ENCODE measurements around the gene INSYN2A.

INSYN2A gene

DNA sequence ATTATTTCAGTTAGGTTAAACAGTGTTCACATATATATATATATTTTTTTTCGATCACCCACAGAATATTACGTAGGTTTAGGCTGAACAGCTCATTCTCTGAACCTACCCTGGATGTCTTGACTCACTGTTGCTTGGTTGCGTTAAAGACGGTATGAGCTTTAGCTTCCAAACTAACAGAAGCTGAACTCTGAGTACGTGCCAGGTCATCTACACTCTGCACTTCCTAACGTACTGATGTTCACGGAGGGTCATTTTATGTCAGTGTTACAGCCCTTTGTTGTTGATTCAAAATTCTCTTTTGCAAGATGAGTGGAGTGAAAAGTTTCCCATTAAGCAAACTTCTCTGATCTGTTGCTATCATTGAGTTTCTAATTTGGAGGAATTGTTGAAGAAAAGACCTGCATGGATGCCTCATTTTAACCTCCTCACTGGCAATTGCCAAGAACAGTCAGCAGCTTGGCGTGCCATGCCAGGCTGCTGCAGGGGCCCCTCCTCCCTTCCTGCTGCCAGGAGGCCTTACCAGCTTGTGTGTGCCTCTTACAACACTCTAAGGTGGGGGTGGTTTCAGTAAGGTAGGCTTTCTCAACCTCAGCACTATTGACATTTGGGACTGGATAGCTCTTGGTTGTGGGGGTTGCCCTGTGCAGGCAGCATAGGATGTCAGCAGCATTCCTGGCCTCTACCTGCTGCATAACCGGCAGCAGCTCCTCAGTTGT is 44.3 kb downstream of the INSYN2A start:
- TF ChIP-seq GATA2 (IDR thresholded peaks at IDR 0.05; ENCODE audit: low read depth, low read length) (no peak), GATA3 (IDR thresholded peaks at IDR 0.05; ENCODE audit: low read depth, low read length) (no peak)

- TF ChIP-seq GATA2 (IDR thresholded peaks at IDR 0.05; ENCODE audit: low read depth, low read length) (no peak), GATA3 (IDR thresholded peaks at IDR 0.05; ENCODE audit: low read depth, low read length) (no peak)
These were observed 44.9 kb downstream of the INSYN2A start for GRCh38 chr10:127151541-127151940.

- no peak for TF ChIP-seq GATA2 (IDR thresholded peaks at IDR 0.05; ENCODE audit: low read depth, low read length)
- no peak for TF ChIP-seq GATA3 (IDR thresholded peaks at IDR 0.05; ENCODE audit: low read depth, low read length)
These were observed 46.3 kb downstream of the INSYN2A start for GRCh38 chr10:127150136-127150535.

GRCh38 chr10:127149501-127150081 is 46.8 kb downstream of the INSYN2A start:
- TF ChIP-seq GATA3 (IDR thresholded peaks at IDR 0.05; ENCODE audit: low read depth, low read length): no peak
- no peak for TF ChIP-seq GATA2 (IDR thresholded peaks at IDR 0.05; ENCODE audit: low read depth, low read length)

- no peak for TF ChIP-seq GATA3 (IDR thresholded peaks at IDR 0.05; ENCODE audit: low read depth, low read length)
- TF ChIP-seq GATA2 (IDR thresholded peaks at IDR 0.05; ENCODE audit: low read depth, low read length): no peak
These were observed 47.5 kb downstream of the INSYN2A start for GRCh38 chr10:127148933-127149220.

- TF ChIP-seq GATA3 (IDR thresholded peaks at IDR 0.05; ENCODE audit: low read depth, low read length): no peak
- TF ChIP-seq GATA2 (IDR thresholded peaks at IDR 0.05; ENCODE audit: low read depth, low read length): no peak
These were observed 48.1 kb downstream of the INSYN2A start for GRCh38 chr10:127148066-127148932.

GRCh38 chr10:127146661-127147060 is 49.7 kb downstream of the INSYN2A start:
- TF ChIP-seq GATA3 (IDR thresholded peaks at IDR 0.05; ENCODE audit: low read depth, low read length) (no peak), GATA2 (IDR thresholded peaks at IDR 0.05; ENCODE audit: low read depth, low read length) (no peak)
